Stimulated activated CD8-positive, alpha-beta memory T cell treated with anti-CD3 and anti-CD28 coated beads, Interleukin-12 subunit alpha, Interleukin-12 subunit beta, amount 100 ng/mL, for 24 hours (primary cell): ENCODE data around the gene DNMT3L.

ENCODE experiments used
- DNase-seq: peaks from one replicate; pipeline ENCODE4 v3.0.0-alpha.2; 2020; ENCODE audit errors: extremely low read depth

DNMT3L gene

GRCh38 chr21:44279354-44280260, 17.9 kb upstream of the DNMT3L start:
- DNase-seq = no peak

- no peak for DNase-seq
These were observed 13.3 kb upstream of the DNMT3L start for GRCh38 chr21:44275041-44275440.

GRCh38 chr21:44273046-44273445, 11.3 kb upstream of the DNMT3L start:
- no peak for DNase-seq

GRCh38 chr21:44272284-44272858, 10.7 kb upstream of the DNMT3L start:
- no peak for DNase-seq

GRCh38 chr21:44271558-44272283, 10.0 kb upstream of the DNMT3L start:
- DNase-seq = no peak

GRCh38 chr21:44269090-44269489, 7.4 kb upstream of the DNMT3L start:
- no peak for DNase-seq

- DNase-seq = no peak
These were observed 6.0 kb upstream of the DNMT3L start for GRCh38 chr21:44267655-44268142.

GRCh38 chr21:44265734-44266270, 4.1 kb upstream of the DNMT3L start:
- DNase-seq = no peak

GRCh38 chr21:44263768-44264167, 2.1 kb upstream of the DNMT3L start:
- DNase-seq = no peak

GRCh38 chr21:44263221-44263760, 1.6 kb upstream of the DNMT3L start:
- no peak for DNase-seq

- DNase-seq = no peak
These were observed 800 bp upstream of the DNMT3L start for GRCh38 chr21:44262338-44263056.

GRCh38 chr21:44260791-44261631, 686 bp downstream of the DNMT3L start:
- DNase-seq = no peak

GRCh38 chr21:44260066-44260465, 1.6 kb downstream of the DNMT3L start:
- no peak for DNase-seq

GRCh38 chr21:44259082-44259705, 2.5 kb downstream of the DNMT3L start:
- no peak for DNase-seq

- no peak for DNase-seq
These were observed 3.5 kb downstream of the DNMT3L start for GRCh38 chr21:44258056-44258725.

- DNase-seq = no peak
These were observed 6.2 kb downstream of the DNMT3L start for GRCh38 chr21:44255511-44255981.

GRCh38 chr21:44253832-44254710, 7.6 kb downstream of the DNMT3L start:
- DNase-seq = no peak
